ENCODE measurements around the gene MAB21L4.

Gene MAB21L4

GRCh38 chr2:240877460-240878340, 18.3 kb downstream of the MAB21L4 start:
- DNase-seq (ENCODE audit: low read depth in 2 of 2): no peak

DNA sequence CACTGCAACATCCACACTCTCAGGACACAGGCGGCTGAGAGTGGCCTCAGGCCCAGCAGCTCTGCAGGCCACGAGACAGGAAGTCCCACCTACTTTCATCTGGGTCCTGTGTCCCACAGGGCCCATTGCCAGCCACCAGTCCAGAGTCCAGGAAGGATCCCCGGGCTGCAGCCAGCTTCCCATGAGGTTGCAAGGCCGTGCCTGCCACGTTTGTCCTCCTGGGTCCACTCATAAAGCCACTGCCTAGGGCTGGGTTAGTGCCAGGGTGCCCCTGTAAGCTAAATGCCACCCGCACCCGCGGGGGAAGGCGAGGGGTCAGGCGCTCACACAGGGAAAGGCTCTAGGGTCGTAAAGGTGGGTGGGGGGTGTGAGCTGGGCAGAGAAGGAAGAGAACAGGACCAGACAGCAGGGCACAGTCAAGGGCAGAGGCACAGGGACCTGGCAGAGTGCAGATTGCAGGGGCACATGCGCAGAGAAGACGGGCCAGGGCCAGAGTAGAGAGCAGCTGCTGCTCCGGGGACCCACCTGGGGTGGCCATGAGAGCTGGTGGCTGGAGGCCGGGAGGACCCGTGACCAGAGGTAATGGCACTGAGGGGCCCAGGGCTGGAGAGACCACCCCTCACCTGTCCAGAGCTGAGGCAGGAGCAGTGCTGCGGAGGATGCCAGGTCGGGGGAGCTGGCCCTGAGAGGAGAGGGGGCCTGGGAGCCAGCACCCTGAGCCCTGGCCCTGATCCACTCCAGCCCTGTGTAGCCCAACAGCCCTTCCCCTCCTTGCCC, 19.3 kb downstream of the MAB21L4 start:
- DNase-seq (ENCODE audit: low read depth in 2 of 2): no peak

GRCh38 chr2:240876035-240876474, 19.9 kb downstream of the MAB21L4 start:
- no peak for DNase-seq (ENCODE audit: low read depth in 2 of 2)

DNA sequence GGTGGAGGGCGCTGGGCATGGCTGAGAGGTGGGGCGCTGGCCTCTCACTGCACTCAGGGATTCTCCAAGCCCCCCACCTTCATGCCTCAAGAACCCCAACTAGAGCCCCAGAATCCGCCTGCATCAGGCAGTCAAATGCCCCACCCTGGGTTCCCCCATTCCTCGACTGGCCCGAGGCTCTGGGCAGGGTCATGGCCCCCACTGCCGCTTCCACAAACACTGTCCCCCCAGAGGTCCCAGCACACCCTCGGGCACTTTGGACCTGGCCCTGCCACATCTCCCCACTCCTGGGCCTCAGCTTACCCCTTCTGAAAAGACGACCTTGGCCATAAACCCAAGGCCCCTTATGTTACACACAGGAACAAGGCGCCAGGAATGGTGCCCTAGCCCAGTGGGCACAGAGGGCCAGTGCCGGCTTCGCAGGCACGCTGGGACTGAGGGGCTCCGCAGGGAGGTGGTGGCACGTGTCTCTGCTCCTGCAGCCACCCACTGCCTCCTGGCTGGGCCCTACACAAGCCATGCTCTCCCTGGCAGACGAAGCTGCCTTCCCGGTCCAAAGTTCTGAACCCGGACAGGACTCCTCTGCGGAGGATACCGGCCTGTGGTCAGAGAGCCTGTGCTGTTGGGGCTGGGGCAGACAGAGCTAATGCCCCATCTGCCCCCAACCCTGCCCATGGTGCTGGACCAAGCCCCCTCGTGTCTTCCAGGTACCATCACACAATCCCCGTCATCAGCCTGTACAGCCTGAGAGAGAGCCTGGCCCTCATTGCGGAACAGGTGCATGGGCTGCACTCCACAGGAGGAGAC, 20.5 kb downstream of the MAB21L4 start:
- no peak for DNase-seq (ENCODE audit: low read depth in 2 of 2)

- no peak for DNase-seq (ENCODE audit: low read depth in 2 of 2)
Observed at GRCh38 chr2:240874715-240875227, 21.2 kb downstream of the MAB21L4 start.

- no peak for DNase-seq (ENCODE audit: low read depth in 2 of 2)
Observed at GRCh38 chr2:240873805-240874714, 21.9 kb downstream of the MAB21L4 start.

GRCh38 chr2:240873098-240873788, 22.7 kb downstream of the MAB21L4 start:
- no peak for DNase-seq (ENCODE audit: low read depth in 2 of 2)

DNA sequence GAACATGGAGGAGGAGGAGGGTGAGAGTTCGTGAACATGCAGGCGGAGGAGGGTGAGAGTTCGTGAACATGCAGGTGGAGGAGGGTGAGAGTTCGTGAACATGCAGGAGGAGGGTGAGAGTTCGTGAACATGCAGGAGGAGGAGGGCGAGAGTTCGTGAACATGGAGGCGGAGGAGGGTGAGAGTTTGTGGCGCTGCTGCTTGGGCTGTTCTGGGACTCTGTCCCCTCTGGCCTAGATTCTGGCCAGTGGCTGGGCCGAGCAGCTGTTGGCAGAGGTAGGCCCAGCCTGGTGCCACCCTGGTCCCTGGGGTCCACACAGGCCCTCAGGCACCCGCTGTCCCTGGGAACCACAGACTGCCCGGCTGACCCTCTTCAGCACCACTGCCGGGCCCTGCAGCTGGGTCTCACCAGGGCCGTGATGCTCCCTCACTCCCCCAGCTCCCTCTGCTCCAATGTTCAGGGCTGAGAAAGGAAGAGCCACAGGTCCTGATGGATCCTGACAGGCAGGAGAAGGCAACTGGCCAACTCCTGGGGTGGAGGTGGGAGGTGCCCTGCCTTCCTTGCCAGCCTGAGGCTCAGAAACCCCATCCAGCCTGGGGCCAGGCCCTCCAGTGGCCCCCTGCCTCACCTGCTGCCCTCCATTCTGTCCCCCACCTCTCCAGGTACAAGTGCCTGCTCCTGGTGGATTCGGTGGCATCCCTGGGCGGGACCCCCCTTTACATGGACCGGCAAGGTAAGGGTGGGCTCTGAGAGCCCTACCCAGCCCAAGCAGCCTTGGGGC, 23.4 kb downstream of the MAB21L4 start:
- no peak for DNase-seq (ENCODE audit: low read depth in 2 of 2)

DNA sequence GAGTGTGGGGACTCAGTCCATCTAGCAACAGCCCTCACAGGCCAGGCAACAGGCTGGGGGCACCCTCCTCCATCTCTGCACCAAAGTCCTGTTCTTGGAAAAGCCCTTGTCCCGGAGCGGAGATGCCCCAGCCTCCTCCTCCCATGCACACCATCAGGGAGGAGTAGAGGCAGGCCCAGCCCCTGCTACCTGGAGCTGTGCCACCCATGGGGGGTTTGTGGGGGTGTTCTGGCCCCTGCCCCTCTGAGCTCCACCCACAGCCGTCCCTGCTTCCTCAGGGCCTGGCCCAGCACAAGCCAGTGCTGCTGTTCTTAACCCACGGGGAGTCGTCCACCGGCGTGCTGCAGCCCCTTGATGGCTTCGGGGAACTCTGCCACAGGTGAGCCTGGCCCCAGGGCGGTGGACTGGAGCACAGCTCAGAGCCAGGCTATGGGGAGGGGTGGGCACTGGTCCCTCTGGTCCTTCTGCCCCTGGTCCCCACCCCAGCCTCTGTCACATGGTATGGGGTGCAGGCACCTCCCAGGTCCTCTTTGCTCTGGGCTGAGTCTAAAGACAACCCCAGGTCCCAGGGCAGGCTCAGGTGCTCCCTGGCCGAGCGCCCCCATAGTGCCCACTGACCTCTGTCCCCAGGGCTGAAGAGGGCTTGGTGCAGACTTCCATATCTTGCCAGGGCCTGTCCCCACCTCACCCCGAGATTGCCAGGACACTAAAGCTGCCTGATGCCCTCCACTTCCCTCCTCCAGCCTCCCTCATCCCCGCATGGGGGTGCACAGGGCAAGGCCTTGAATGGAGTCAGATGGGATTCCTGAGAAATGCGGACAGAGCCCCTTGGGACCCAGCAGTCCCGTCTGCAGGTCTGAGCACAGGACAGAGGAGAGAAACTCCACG, 24.6 kb downstream of the MAB21L4 start:
- DNase-seq (ENCODE audit: low read depth in 2 of 2): no peak

DNA sequence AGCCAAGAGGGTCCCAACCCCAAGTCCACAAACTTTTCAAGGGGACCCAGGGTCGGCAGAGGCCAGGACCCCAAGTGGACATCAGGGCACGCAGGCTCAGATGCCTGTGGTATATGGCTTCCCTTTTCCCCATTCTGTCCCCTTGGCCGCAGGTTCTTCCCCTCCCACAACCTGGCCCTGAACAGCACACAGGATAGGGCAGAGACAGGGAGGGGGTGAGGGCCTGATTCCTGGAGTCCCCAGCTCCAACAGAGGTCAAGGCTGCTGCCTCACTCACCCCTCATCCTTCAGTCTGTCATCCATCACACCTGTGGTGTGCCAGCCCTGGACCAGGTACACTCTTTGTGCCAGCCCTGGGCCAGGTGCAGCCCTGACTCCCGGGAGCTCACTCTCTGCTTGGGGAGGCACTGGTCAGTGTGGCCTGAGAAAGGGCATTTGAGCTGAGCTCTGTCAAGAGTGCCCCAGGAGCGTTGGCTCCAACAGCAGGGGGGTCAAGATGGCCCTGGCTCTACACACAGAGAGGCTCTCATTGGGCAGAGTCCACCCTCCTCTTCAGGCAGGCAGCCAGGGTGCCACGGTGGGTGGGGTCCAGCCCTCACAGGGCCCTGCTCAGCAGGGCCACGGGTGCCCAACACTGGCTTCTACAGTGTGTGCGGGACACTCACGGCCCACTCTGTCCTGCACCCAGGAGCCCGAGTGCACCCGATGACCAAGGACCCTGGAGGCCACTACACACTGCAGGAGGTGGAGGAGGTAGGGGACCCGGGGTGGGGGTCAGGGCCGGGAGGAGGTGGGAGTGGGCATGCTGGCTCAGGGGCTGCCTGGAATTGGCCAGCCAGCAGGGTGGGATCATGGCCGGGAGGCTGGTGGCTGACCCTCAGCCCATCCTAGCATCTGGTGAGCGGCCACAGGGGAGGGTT, 25.7 kb downstream of the MAB21L4 start:
- no peak for DNase-seq (ENCODE audit: low read depth in 2 of 2)

- DNase-seq (ENCODE audit: low read depth in 2 of 2): no peak
Observed at GRCh38 chr2:240869109-240869955, 26.6 kb downstream of the MAB21L4 start.

DNA sequence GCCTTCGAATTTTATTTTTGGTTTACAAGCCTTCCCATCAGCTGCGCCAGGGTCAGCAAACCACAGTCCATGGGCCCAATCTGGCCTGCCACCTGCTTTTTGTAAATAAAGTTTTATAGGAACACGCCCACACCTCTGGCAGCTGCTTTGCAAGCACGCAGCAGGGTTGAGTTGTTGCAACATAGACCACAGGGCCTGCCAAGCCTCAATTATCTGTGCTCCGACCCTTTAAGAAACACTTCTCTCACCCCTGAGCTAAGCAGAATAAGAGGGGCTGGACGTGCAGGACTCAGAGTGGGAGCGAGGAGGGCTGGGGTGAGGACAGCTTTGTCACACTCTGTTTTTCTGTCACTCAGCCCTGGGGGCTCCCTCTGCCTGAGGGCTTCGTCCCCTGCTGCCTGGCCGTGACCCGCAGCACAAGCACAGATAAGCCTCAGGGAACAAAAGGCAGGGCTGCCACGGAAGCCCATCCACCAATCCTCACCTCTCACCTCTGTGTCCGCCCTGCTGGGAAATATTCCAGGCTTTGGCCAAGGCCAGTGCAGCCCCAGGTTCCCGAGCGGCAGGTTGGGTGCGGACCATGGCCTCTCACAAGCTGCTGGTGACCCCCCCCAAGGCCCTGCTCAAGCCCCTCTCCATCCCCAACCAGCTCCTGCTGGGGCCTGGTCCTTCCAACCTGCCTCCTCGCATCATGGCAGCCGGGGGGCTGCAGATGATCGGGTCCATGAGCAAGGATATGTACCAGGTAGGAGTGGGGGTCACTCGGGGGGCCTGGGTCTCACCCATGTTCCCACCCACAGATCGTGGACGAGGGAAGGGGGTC, 27.5 kb downstream of the MAB21L4 start, which contains the start of gene AGXT:
Gene AGXT (plus strand): TSS at position 539 of the 823 bp plus-strand sequence. CDS start 42 bp downstream, at position 581.
- DNase-seq (ENCODE audit: low read depth in 2 of 2): no peak

GRCh38 chr2:240865391-240865790, 30.6 kb downstream of the MAB21L4 start:
- DNase-seq (ENCODE audit: low read depth in 2 of 2): no peak

GRCh38 chr2:240864475-240864874, 31.5 kb downstream of the MAB21L4 start:
- no peak for DNase-seq (ENCODE audit: low read depth in 2 of 2)

GRCh38 chr2:240861547-240861946, 34.4 kb downstream of the MAB21L4 start:
- no peak for DNase-seq (ENCODE audit: low read depth in 2 of 2)
